A549 (cell line): ENCODE data around the gene GRIK4.

ENCODE experiments used
- CTCF ChIP-seq: fragments of >200 bp; sonication (Bioruptor Twin); formaldehyde crosslinking; IDR thresholded peaks from 3 replicates; pipeline ENCODE4 v1.5.1; 2016
- POLR2A ChIP-seq: IDR thresholded peaks from 2 replicates; pipeline ENCODE4 v1.6.1; 2012; ENCODE audit warnings: mild to moderate bottlenecking, low read length
- TFCP2L1 ChIP-seq: fragments of 250-450 bp; sonication (Bioruptor Pico); IDR thresholded peaks from 2 replicates; pipeline ENCODE4 v1.5.0; 2021; ENCODE audit warnings: mild to moderate bottlenecking
- TF ChIP-seq, protein P1 (sequence below): fragments of 200-600 bp; sonication (generic); IDR thresholded peaks from 2 replicates; pipeline ENCODE4 v1.6.1; 2016; ENCODE audit warnings: antibody characterized with exemption, mild to moderate bottlenecking, moderate library complexity

GRCh38 chr11:120517801-120518291 is 6.3 kb downstream of the GRIK4 start:
- TF ChIP-seq CTCF = no peak
- TF ChIP-seq TFCP2L1 (CRISPR knock-in tag) = no peak
- TF ChIP-seq, protein P1, sequence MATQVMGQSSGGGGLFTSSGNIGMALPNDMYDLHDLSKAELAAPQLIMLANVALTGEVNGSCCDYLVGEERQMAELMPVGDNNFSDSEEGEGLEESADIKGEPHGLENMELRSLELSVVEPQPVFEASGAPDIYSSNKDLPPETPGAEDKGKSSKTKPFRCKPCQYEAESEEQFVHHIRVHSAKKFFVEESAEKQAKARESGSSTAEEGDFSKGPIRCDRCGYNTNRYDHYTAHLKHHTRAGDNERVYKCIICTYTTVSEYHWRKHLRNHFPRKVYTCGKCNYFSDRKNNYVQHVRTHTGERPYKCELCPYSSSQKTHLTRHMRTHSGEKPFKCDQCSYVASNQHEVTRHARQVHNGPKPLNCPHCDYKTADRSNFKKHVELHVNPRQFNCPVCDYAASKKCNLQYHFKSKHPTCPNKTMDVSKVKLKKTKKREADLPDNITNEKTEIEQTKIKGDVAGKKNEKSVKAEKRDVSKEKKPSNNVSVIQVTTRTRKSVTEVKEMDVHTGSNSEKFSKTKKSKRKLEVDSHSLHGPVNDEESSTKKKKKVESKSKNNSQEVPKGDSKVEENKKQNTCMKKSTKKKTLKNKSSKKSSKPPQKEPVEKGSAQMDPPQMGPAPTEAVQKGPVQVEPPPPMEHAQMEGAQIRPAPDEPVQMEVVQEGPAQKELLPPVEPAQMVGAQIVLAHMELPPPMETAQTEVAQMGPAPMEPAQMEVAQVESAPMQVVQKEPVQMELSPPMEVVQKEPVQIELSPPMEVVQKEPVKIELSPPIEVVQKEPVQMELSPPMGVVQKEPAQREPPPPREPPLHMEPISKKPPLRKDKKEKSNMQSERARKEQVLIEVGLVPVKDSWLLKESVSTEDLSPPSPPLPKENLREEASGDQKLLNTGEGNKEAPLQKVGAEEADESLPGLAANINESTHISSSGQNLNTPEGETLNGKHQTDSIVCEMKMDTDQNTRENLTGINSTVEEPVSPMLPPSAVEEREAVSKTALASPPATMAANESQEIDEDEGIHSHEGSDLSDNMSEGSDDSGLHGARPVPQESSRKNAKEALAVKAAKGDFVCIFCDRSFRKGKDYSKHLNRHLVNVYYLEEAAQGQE = no peak
- TF ChIP-seq POLR2A = no peak
